HUES6 (cell line): Measurements from ENCODE around the gene LGMN.
A peak's percentile ranks its signal among the peaks of the same experiment; 100 is the strongest.

Experiments used
- H3K27ac ChIP-seq: 2 replicates; pipeline ENCODE4 v1.7.0; 2013; ENCODE audit warnings: low read depth, mild to moderate bottlenecking, low read length, inconsistent platforms
- H3K27me3 ChIP-seq: 2 replicates; pipeline ENCODE4 v1.6.1; 2013; ENCODE audit warnings: low read length; ENCODE audit not compliant: control insufficient read depth, insufficient read depth
- H3K36me3 ChIP-seq: 2 replicates; pipeline ENCODE4 v1.6.1; 2013; ENCODE audit warnings: low read length; ENCODE audit not compliant: control insufficient read depth, insufficient read depth
- H3K4me1 ChIP-seq: 2 replicates; pipeline ENCODE4 v1.6.1; 2013; ENCODE audit warnings: low read length; ENCODE audit not compliant: control insufficient read depth, insufficient read depth
- H3K4me3 ChIP-seq: 2 replicates; pipeline ENCODE4 v1.5.1; 2013; ENCODE audit warnings: low read depth, low read length
- H3K9ac ChIP-seq: one replicate; pipeline ENCODE4 v1.6.1; 2013; ENCODE audit warnings: mild to moderate bottlenecking, low read length
- H3K9me3 ChIP-seq: 2 replicates; pipeline ENCODE4 v1.6.1; 2013; ENCODE audit warnings: low read depth, low read length; ENCODE audit not compliant: control insufficient read depth, insufficient read depth

The LGMN gene

DNA sequence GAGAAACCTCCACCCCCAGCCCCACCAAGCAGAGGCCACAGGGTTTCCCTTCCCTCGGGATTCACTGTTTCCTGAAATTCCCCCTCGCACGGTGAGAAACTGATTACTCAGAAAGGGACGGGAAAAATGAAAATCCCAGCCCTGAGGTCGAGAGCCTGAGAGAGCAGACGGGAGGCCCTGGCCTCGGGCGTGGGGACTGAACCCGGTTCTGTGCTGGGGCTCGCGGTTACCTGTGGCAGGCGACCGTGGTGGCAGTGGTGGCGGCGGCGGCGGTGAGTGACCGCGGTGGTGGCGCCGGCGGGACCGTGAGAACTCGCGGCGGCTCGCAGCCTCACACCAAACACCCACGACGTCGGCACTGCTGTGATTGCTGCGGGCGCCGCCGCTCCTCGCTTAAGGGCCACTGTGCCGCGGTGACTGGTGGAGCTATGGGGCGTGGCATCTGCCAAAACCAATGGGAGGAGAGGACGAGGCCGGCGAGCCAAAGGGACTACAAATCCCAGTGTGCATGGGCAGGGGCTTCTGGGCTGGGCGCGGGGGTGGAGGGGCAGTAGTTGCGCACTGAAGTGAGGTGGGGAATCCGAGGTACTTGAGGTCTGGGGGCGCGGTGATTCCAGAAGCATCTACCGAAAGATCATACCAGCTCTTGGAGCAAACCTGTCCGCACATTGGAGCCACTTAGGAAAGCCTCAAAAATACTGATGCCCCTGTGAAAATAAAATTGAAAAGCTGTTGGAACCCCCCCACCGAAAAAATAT is at the start of gene LGMN:
TSS of gene LGMN (minus strand) at position 369 of the 758 bp plus-strand sequence. CDS start 15,841 bp downstream, outside the sequence.
- Histone ChIP-seq H3K27ac (peak within 1 kb of the TSS; percentile 17; the same call in 1 of the 2 replicates), H3K36me3 (no peaks in the 10 kb centered on the region), H3K27me3 (0 out of 2 replicates have a peak, but pooled peaks cover 4% of the 10 kb centered on the region), H3K4me1 (no peaks in the 10 kb centered on the region), H3K9ac (peak within 1 kb of the TSS; percentile 75), H3K4me3 (peak within 1 kb of the TSS; percentile 89), H3K9me3 (peaks cover 3% of the 10 kb centered on the region; the same call in 1 of the 2 replicates)

DNA sequence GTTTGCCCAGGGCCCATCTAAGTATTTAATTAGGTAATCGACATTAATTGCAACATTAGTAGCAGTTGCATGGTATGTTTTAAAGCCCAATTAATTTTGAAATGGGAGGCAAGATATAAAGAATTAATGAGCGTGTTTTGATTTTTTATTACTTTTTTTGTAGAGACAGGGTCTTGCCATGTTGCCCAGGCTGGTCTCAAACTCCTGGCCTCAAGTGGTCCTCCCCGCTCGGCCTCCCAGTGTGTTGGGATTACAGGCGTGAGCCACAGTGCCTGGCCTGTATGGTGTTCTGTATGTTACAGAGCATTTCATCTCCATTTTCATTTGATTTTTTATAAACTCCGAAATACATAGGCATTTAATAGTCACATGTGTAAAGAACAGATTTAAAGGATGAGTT is 46.5 kb upstream of the LGMN start:
- Histone ChIP-seq H3K4me3 (peak overlapping the region; percentile 97), H3K9ac (peak overlapping the region; percentile 93), H3K4me1 (peaks cover 9% of the 10 kb centered on the region; the same call in 1 of the 2 replicates), H3K9me3 (peaks cover 4% of the 10 kb centered on the region; the same call in 1 of the 2 replicates), H3K36me3 (peaks cover 20% of the 10 kb centered on the region), H3K27me3 (no peaks in the 10 kb centered on the region), H3K27ac (peak overlapping the region; percentile 75)

DNA sequence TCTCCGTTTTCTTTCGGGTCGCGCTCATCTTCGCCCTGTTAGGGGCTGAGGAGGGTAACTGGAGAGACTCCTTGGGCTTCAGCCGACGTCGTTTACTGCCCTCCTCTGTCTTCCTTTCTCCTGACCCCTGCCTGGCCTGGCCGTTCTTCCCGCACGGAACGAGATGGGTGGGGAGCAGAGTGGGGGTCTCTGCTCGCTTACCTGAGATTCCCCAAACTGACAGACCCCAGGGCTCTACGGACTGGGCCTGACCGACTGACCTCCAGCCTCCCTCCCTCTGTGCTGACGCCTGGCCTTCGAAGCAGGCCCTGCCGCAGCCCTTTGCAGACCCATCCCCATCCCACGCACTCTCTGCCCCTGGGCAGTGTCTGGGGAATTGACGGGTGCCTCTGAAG is 46.1 kb upstream of the LGMN start:
- Histone ChIP-seq H3K27me3 (no peaks in the 10 kb centered on the region), H3K27ac (peak overlapping the region; percentile 75)

DNA sequence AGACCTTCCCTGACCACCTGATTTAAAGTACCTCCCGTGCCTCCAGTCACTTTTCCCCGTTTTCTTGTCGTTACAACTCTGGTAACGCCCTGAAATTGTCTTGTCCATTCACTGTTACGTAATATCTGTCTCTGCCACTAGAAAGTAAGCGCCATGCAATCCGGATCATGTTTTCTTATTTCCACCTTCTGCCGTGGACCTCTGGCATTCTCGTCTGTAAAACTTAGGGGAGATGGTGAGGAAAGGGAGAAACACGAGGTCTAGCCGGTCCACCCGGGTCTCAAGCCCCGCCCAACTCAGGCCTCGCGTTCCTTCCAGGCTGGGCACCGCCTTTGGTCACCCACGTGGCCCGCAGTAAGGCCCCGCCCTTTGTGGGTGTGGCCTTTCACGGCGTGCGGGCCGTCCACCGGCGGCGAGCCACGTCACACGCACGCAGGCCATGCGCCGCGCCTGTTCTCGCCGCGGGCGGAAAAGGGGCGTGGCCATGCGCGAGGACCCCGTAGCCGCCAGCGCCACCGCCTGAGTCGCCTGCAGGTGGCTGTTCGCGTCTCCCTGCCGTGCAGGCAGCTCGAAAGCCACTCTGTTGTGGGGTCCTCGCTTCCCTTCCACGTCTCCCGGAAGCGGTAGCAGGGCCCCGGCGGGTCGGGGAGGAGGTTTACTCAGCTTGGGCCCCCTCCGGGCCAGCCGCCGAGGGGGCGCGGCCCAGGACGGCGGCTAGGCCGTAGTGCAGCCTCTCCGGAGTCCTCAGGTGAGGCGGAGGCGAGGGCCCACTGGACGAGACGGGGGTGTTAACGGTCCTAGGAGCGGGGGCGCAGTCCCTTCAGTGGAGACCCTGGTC is 45.5 kb upstream of the LGMN start, which contains the start of gene GOLGA5:
TSS of gene GOLGA5 (plus strand) at position 597 of the 838 bp plus-strand sequence. CDS start 3,133 bp downstream, outside the sequence.
- peaks cover 9% of the 10 kb centered on the region; the same call in 1 of the 2 replicates for H3K4me1 ChIP-seq
- peaks cover 7% of the 10 kb centered on the region; the same call in 1 of the 2 replicates for H3K9me3 ChIP-seq
- H3K4me3 ChIP-seq: peak within 1 kb of the TSS; percentile 97
- H3K36me3 ChIP-seq: peaks cover 18% of the 10 kb centered on the region
- no peaks in the 10 kb centered on the region for H3K27me3 ChIP-seq
- H3K27ac ChIP-seq: peak within 1 kb of the TSS; percentile 75
- peak within 1 kb of the TSS; percentile 93 for H3K9ac ChIP-seq

More for the DNA sequence above, 46.1 kb upstream of the LGMN start:
- Histone ChIP-seq H3K4me1 (peaks cover 9% of the 10 kb centered on the region; the same call in 1 of the 2 replicates), H3K36me3 (peaks cover 19% of the 10 kb centered on the region), H3K9me3 (peaks cover 4% of the 10 kb centered on the region; the same call in 1 of the 2 replicates), H3K9ac (peak overlapping the region; percentile 93), H3K4me3 (peak overlapping the region; percentile 97)

DNA sequence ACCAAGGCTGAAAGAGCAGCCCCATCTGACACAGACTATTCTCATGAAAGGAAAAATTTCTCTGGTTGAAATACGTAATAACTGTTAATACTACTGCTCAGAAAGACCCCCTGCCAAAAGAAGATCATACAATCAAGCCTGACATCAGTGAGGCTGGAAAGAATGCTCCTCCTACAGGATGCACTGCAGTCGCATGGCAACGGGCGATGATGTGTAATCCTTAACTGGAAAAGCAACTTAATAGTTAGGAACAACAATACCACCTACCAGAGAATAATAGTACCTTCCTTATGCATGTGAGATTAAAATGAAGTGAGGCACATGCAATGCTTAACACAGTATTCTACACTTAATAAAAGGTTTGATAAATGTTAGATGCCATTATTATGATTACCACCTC is 44.5 kb upstream of the LGMN start:
- H3K4me3 ChIP-seq: 0 out of 2 replicates have a peak overlapping the region, but pooled peaks have one; percentile 72

DNA sequence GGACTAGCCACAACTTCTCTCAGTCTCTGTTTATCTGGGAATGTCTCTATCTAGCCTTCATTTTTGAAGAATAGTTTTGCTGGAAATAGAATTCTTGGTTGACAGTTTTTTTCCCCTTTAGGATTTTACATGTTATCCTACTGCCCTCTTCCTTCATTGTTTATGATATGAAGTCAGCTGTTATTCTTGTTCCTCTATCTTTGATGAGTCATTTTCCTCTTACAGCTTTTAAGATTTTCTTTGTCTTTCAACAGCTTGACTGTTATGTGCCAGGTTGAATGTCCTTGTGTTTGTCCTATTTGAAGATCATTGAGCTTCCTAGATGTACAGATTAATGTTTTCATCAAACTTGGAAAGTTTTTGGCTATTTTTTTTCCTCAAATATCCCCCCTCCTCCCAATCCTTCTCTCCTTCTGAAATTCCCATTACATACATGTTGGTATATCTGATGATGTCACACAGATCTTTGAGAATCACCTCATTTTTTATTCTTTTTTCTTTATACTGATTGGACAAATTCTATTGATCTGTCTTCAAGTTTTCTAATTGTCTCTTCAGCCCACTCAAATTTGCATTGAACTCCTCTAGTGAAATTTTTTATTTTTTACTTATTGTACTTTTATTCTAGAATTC is 41.1 kb upstream of the LGMN start:
- Histone ChIP-seq H3K9me3 (peaks cover 16% of the 10 kb centered on the region; the same call in 1 of the 2 replicates), H3K9ac (no peak overlapping the region), H3K36me3 (no peaks in the 10 kb centered on the region), H3K27ac (no peak overlapping the region), H3K27me3 (no peaks in the 10 kb centered on the region), H3K4me1 (peaks cover 13% of the 10 kb centered on the region; the same call in 1 of the 2 replicates), H3K4me3 (no peak overlapping the region)

More for the DNA sequence above, 44.5 kb upstream of the LGMN start:
- H3K36me3 ChIP-seq: peaks cover 9% of the 10 kb centered on the region
- peaks cover 9% of the 10 kb centered on the region; the same call in 1 of the 2 replicates for H3K4me1 ChIP-seq
- no peak overlapping the region for H3K9ac ChIP-seq
- H3K27ac ChIP-seq: no peak overlapping the region
- no peaks in the 10 kb centered on the region for H3K27me3 ChIP-seq
- H3K9me3 ChIP-seq: peaks cover 12% of the 10 kb centered on the region; the same call in 1 of the 2 replicates

DNA sequence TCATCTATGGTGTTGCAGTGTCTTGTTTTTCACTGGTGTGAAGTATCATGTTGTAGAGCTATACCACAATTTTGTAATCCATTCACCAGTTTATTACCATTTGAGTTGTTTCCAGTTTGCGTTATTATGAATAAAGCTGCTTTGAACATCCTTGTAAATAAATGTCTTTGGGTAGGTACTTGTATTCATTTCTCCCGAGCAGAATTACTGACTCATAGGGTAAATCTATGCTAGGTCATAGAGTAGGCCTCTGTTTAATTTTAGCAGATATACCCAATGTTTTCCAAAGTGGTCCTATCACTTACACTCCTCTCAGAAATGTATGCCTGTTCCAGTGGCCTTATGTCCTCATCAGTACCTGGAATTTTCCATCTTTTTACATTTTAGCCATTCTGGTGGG is 39.1 kb upstream of the LGMN start:
- no peaks in the 10 kb centered on the region for H3K27me3 ChIP-seq
- H3K4me1 ChIP-seq: 0 out of 2 replicates have a peak, but pooled peaks cover 4% of the 10 kb centered on the region
- H3K9ac ChIP-seq: no peak overlapping the region
- peaks cover 16% of the 10 kb centered on the region; the same call in 1 of the 2 replicates for H3K9me3 ChIP-seq
- no peak overlapping the region for H3K4me3 ChIP-seq
- H3K27ac ChIP-seq: no peak overlapping the region
- H3K36me3 ChIP-seq: no peaks in the 10 kb centered on the region

DNA sequence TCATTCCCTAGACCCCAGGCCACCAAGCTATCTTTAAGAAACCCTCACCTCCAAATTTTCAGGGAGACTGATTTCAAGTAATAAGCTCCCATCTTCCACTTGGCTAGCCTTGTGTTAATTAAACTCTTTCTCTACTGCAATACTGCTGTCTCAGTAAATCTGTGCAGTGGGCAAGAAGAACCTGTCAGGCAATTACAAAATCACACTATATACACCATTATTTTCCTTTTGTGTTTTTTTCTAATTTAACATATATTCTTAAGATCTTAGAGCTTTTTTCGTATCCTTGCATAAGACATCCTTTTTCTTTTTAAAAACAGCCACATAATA is 38.0 kb upstream of the LGMN start:
- H3K27me3 ChIP-seq: no peaks in the 10 kb centered on the region
- 0 out of 2 replicates have a peak, but pooled peaks cover 4% of the 10 kb centered on the region for H3K4me1 ChIP-seq
- H3K36me3 ChIP-seq: no peaks in the 10 kb centered on the region
- no peak overlapping the region for H3K27ac ChIP-seq
- peaks cover 16% of the 10 kb centered on the region; the same call in 1 of the 2 replicates for H3K9me3 ChIP-seq
- no peak overlapping the region for H3K4me3 ChIP-seq
- no peak overlapping the region for H3K9ac ChIP-seq

DNA sequence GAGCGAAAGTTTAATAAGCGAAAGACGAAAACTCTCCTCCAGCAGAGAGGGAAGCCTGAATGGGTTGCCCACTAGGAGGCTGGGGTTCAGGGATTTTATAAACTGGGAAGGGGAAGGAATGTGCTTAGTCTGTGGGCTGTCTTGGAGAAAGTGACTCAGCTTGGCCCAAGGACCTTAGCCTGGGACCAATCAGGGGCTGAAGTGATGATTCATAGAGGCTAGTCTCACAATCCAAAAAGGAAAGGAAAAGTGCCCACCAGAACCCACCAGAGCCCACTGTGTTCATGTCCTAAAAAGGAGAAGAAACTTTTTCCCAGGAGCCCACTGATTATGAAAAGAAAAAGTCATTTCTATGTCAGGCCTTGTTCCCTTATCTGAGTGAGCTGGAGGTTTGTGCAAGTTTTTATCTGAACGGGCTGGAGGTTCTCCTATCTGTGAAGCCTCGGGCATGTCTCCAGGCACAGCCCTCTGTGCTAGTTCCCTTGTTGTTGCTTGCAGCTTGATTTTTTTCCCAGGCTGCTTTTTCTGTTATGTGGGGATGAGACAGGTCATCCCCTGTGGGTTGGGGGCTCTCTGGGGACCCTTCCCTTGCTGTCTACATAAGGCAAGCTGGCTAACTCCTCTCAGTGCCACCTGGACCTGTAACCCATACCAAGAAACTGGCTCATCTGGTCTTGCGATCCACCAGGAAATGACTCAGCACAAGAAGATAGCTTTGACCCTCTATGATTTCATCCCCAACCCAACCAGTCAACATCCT is 37.4 kb upstream of the LGMN start:
- H3K4me1 ChIP-seq: 0 out of 2 replicates have a peak, but pooled peaks cover 4% of the 10 kb centered on the region
- no peaks in the 10 kb centered on the region for H3K27me3 ChIP-seq
- no peaks in the 10 kb centered on the region for H3K36me3 ChIP-seq
- no peak overlapping the region for H3K9ac ChIP-seq
- H3K27ac ChIP-seq: no peak overlapping the region
- no peak overlapping the region for H3K4me3 ChIP-seq
- H3K9me3 ChIP-seq: peaks cover 15% of the 10 kb centered on the region; the same call in 1 of the 2 replicates
